ENCODE data around the gene CRTC3. TPM values are rescaled to one million over a fixed set of nuclear protein-coding genes. Genes with fewer than 3 reads are reported as not detected.

Gene CRTC3
- total and polyA plus RNA-seq, 5 donors from 2014 or later: 27.5 to 110 (median 31.2) TPM

DNA sequence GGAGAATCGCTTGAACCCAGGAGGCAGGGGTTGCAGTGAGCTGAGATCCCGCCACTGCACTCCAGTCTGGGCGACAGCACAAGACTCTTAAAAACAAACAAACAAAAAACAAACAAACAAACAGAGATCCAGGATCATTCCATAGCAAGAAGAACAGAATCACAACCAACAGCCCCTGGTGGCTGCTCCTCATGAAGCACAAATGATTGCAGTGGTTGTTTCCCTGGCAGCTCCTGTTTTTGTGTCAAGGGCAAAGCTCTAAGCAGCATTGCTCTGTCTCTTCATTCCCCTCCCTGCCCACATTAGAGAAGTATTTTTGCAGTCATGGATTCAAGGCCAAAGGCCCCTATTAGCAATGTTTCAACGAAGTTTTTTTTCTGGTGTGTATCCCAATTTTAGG lies 161.6 kb downstream of the CRTC3 start:
- Histone ChIP-seq H3K4me1 (ENCODE audit: control insufficient read depth, insufficient read depth, low read length, poor library complexity, severe bottlenecking) (peaks cover 9% of the 10 kb centered on the region), H3K27ac (ENCODE audit: insufficient read depth, low read length, poor library complexity, severe bottlenecking) (no peak overlapping the region), H3K27me3 (ENCODE audit: control insufficient read depth, insufficient read depth, low read length) (no peaks in the 10 kb centered on the region), H3K36me3 (ENCODE audit: control insufficient read depth, insufficient read depth, low read length) (no peaks in the 10 kb centered on the region), H3K9me3 (ENCODE audit: control insufficient read depth in 2 of 2, low read length in 2 of 2) (peaks cover 0 to 3% of the 10 kb centered on the region in 2 experiments), H3K4me3 (ENCODE audit: low read depth, low read length) (no peak overlapping the region)
- ATAC-seq (ENCODE audit: low read depth in 2 of 2) (no peak), DNase-seq (no peak)
- Mint-ChIP-seq H3K4me1 (peaks cover 4 to 16% (median 9%) of the 10 kb centered on the region in 4 donors), H3K4me3 (no peak overlapping the region), H3K9me3 (peaks cover 0 to 2% (median 0%) of the 10 kb centered on the region in 7 donors), H3K36me3 (no peaks in the 10 kb centered on the region), H3K27me3 (no peaks in the 10 kb centered on the region), H3K27ac (peak overlapping the region in 1 of 3 donors; percentile 45)

DNA sequence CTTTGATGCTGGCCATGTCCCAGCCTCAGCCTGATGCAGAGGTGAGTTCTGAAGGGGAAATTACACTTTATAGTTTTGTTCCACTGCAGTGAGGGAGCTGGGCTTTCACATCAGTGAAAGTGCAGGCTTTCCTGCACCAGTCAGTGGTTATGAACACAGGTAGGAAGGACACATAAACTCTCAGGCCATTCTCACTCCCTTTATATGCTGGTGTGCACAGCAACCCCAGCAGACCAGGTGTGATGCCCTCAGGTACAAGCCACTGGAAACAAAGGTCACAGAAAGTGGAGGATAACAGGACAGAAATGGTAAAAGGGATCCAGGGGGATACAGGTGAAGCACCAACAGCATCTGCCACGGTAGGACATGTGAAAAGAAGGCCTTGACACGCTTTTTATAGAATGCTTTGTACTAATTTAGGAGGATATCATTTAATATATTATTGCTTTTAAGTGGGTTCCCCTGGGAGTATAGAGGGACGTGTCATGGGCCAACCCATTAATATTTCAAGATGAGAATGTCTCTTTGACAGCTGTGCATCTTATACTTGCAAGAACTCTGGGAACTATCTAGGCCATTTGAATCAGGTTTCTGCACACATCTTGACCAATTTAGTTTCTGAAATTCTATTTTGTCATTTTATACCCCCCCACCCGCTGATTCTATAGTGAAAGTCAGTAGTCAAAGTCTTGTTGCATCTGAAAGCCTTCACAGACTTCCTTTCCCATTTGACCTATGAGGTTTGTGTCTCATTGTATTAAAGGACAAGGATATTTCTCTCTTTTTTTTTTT lies 162.5 kb downstream of the CRTC3 start:
- Mint-ChIP-seq H3K36me3 (no peaks in the 10 kb centered on the region), H3K4me1 (peaks cover 3 to 8% (median 5%) of the 10 kb centered on the region in 4 donors), H3K9me3 (peaks cover 0 to 2% (median 0%) of the 10 kb centered on the region in 7 donors), H3K4me3 (no peak overlapping the region), H3K27ac (peak overlapping the region in 1 of 3 donors; percentile 45), H3K27me3 (no peaks in the 10 kb centered on the region)
- H3K4me1 ChIP-seq (ENCODE audit: control insufficient read depth, insufficient read depth, low read length, poor library complexity, severe bottlenecking): peaks cover 1% of the 10 kb centered on the region
- H3K4me3 ChIP-seq (ENCODE audit: low read depth, low read length): no peak overlapping the region
- no peak overlapping the region for H3K27ac ChIP-seq (ENCODE audit: insufficient read depth, low read length, poor library complexity, severe bottlenecking)
- H3K9me3 ChIP-seq (ENCODE audit: control insufficient read depth in 2 of 2, low read length in 2 of 2): peaks cover 0 to 3% of the 10 kb centered on the region in 2 experiments
- DNase-seq (no peak), ATAC-seq (ENCODE audit: low read depth in 2 of 2) (no peak)
- no peaks in the 10 kb centered on the region for H3K36me3 ChIP-seq (ENCODE audit: control insufficient read depth, insufficient read depth, low read length)
- no peaks in the 10 kb centered on the region for H3K27me3 ChIP-seq (ENCODE audit: control insufficient read depth, insufficient read depth, low read length)

Other genes with a start within 250 kb of the CRTC3 start
- not detected for gene ZNF774, start 177.6 kb upstream of the CRTC3 start, total RNA-seq
- not detected for gene ZNF774, start 177.6 kb upstream of the CRTC3 start, polyA plus RNA-seq
- gene IQGAP1, start 141.7 kb upstream of the CRTC3 start, total RNA-seq: 198 TPM
- gene IQGAP1, start 141.7 kb upstream of the CRTC3 start, polyA plus RNA-seq: 100 to 1,000 TPM in 3 of 4 donors, 10 to 100 TPM in 1; 98.2 to 147 (median 123) TPM
- gene BLM, start 187.4 kb downstream of the CRTC3 start, total RNA-seq: 12.0 TPM
- 1 to 10 TPM; 6.3 to 7.8 (median 6.7) TPM for gene BLM, start 187.4 kb downstream of the CRTC3 start, polyA plus RNA-seq

Data from CD4-positive, CD25-positive, alpha-beta regulatory T cell (primary cell).